SK-N-SH treated with all-trans-retinoic acid at 6 μM for 48 hours (cell line): ENCODE results near the gene SLC30A1.

Experiments
- ARNTL ChIP-seq: fragments of 450-650 bp; formaldehyde crosslinking; IDR thresholded peaks from 2 replicates; pipeline ENCODE4 v1.5.0; 2020; ENCODE audit warnings: low read depth, mild to moderate bottlenecking, moderate library complexity, borderline replicate concordance
- BACH2 ChIP-seq: fragments of 250-450 bp; sonication (Bioruptor Pico); IDR thresholded peaks from 2 replicates; pipeline ENCODE4 v1.9.0; 2021; ENCODE audit warnings: mild to moderate bottlenecking, borderline replicate concordance
- CREB5 ChIP-seq: fragments of 250-450 bp; sonication (Bioruptor Pico); IDR thresholded peaks from 2 replicates; pipeline ENCODE4 v1.5.1; 2020; ENCODE audit warnings: low read depth, mild to moderate bottlenecking, moderate library complexity
- PPARA ChIP-seq: fragments of 250-450 bp; sonication (Bioruptor Pico); IDR thresholded peaks from 2 replicates; pipeline ENCODE4 v1.5.0; 2020; ENCODE audit warnings: mild to moderate bottlenecking, borderline replicate concordance
- TOX ChIP-seq: fragments of 250-450 bp; sonication (Bioruptor Pico); IDR thresholded peaks from 2 replicates; pipeline ENCODE4 v1.8.0; 2021; ENCODE audit warnings: mild to moderate bottlenecking, moderate library complexity, borderline replicate concordance

GRCh38 chr1:211541278-211541677 lies 37.7 kb downstream of the SLC30A1 start:
- no peak for TF ChIP-seq TOX (CRISPR knock-in tag)
- no peak for TF ChIP-seq ARNTL
- no peak for TF ChIP-seq CREB5 (CRISPR knock-in tag)
- TF ChIP-seq BACH2 (CRISPR knock-in tag): no peak
- no peak for TF ChIP-seq PPARA (CRISPR knock-in tag)
